K562 (cell line): Measurements from ENCODE around the gene FSCN2. TPM values are rescaled to one million over a fixed set of nuclear protein-coding genes. Genes with fewer than 3 reads are reported as not detected.

Source experiments
- CBX2 ChIP-seq: fragments of 200-600 bp; sonication (generic); IDR thresholded peaks from one replicate; pipeline ENCODE4 v1.6.1; 2012; ENCODE audit warnings: mild to moderate bottlenecking, low read length, inconsistent platforms; ENCODE audit not compliant: insufficient read depth, poor library complexity, severe bottlenecking
- GABPB1 ChIP-seq: sonication (generic); formaldehyde crosslinking; IDR thresholded peaks from 2 replicates; pipeline ENCODE4 v1.8.0; 2022; ENCODE audit warnings: mild to moderate bottlenecking, missing genetic modification reagents
- HEY1 ChIP-seq: fragments of 250-450 bp; sonication (Bioruptor Pico); IDR thresholded peaks from 2 replicates; pipeline ENCODE4 v1.5.0; 2020; ENCODE audit warnings: mild to moderate bottlenecking, moderate library complexity, borderline replicate concordance
- HIVEP1 ChIP-seq: fragments of 250-450 bp; sonication (Bioruptor Pico); IDR thresholded peaks from 2 replicates; pipeline ENCODE4 v1.4.0; 2020; ENCODE audit warnings: mild to moderate bottlenecking
- HMGN3 ChIP-seq: IDR thresholded peaks from 2 replicates; pipeline ENCODE4 v1.6.1; 2011; ENCODE audit warnings: borderline replicate concordance, low read depth, mild to moderate bottlenecking, mixed read lengths, low read length; ENCODE audit not compliant: insufficient read length; ENCODE audit errors: extremely low read depth
- KDM2B ChIP-seq: fragments of 250-450 bp; sonication (Bioruptor Pico); IDR thresholded peaks from 2 replicates; pipeline ENCODE4 v1.8.0; 2021; ENCODE audit warnings: mild to moderate bottlenecking, moderate library complexity
- MYNN ChIP-seq, 2 experiments: sonication (generic); formaldehyde crosslinking in 1 of 2; IDR thresholded peaks; 2 replicates each; pipeline versions ENCODE4 v1.5.0 to v1.6.1; 2016 to 2020; ENCODE audit warnings: antibody characterized with exemption in 1 of 2, missing genetic modification reagents in 1 of 2
- NR2C2 ChIP-seq, 2 experiments: fragments of 200-800 bp in 1 of 2; sonication (Bioruptor generic) in 1 of 2; sonication (generic) in 1 of 2; formaldehyde crosslinking in 1 of 2; IDR thresholded peaks; 2 replicates each; pipeline versions ENCODE4 v1.6.1 to v1.8.0; 2016 to 2022; ENCODE audit warnings: mild to moderate bottlenecking in 1 of 2, missing compliant biosample characterization in 1 of 2, missing genetic modification characterization in 1 of 2, missing genetic modification reagents in 1 of 2
- PCBP1 ChIP-seq: fragments of 200-400 bp; formaldehyde crosslinking; IDR thresholded peaks from 2 replicates; pipeline ENCODE4 v1.6.1; 2018; ENCODE audit warnings: mild to moderate bottlenecking, low read depth, low read length; ENCODE audit not compliant: poor library complexity, severe bottlenecking
- PHTF2 ChIP-seq: fragments of 250-450 bp; sonication (Bioruptor Pico); IDR thresholded peaks from 2 replicates; pipeline ENCODE4 v1.5.0; 2021; ENCODE audit warnings: mild to moderate bottlenecking
- POLR2A ChIP-seq: fragments of 450-650 bp; conservative IDR thresholded peaks from 2 replicates; pipeline ENCODE4 v1.6.1; 2016
- PRPF4 ChIP-seq: fragments of 200-400 bp; formaldehyde crosslinking; IDR thresholded peaks from one replicate; pipeline ENCODE4 v1.6.1; 2017; ENCODE audit warnings: low read length, low read depth, mild to moderate bottlenecking; ENCODE audit not compliant: insufficient read depth, poor library complexity, severe bottlenecking
- RFX1 ChIP-seq: fragments of 450-650 bp; IDR thresholded peaks from 2 replicates; pipeline ENCODE4 v1.6.1; 2016; ENCODE audit warnings: mild to moderate bottlenecking, moderate library complexity
- SMAD1 ChIP-seq: fragments of 150-350 bp; IDR thresholded peaks from 2 replicates; pipeline ENCODE4 v1.6.1; 2014; ENCODE audit warnings: low read length, low read depth; ENCODE audit not compliant: partially characterized antibody
- SP2 ChIP-seq: IDR thresholded peaks from 2 replicates; pipeline ENCODE4 v1.6.1; 2011; ENCODE audit warnings: mild to moderate bottlenecking, low read depth, low read length, moderate library complexity; ENCODE audit not compliant: poor library complexity, severe bottlenecking; ENCODE audit errors: extremely low read depth
- ZNF324 ChIP-seq: fragments of 250-450 bp; sonication (Bioruptor Pico); IDR thresholded peaks from 2 replicates; pipeline ENCODE4 v1.4.0; 2020; ENCODE audit warnings: mild to moderate bottlenecking
- ZNF384 ChIP-seq: IDR thresholded peaks from 2 replicates; pipeline ENCODE4 v1.6.1; 2012; ENCODE audit warnings: low read depth, low read length, improper control_type of control experiment
- polyA plus RNA-seq, 8 experiments: library from polyadenylated mRNA; depleted of rRNA in 4 of 8; stranded (reverse) in 5 of 8; unstranded in 3 of 8; fragments of >200 nt; fragmentation: Nextera tagmentation in 2 of 8; fragmentation: Illumina TruSeq in 1 of 8; extraction: Ambion mirVana in 2 of 8; extraction: Trizol in 1 of 8; gene quantifications; 2 replicates each; pipeline versions ENCODE4 v1.2.1 to v1.2.3, GENCODE V29; 2011 to 2014; ENCODE audit warnings: inconsistent platforms in 1 of 8, missing spikeins in 1 of 8
- total RNA-seq, 7 experiments: library from RNA; depleted of rRNA in 6 of 7; stranded (reverse); fragments of >200 nt in 6 of 7; fragmentation: Illumina TruSeq in 2 of 7; extraction: Trizol in 2 of 7; gene quantifications; 2 replicates each; pipeline versions ENCODE4 v1.2.1 to v1.2.3, GENCODE V29; 2011 to 2021; ENCODE audit warnings: low replicate concordance in 1 of 7
- TF ChIP-seq, protein P1 (sequence below): fragments of 250-450 bp; sonication (Bioruptor Pico); IDR thresholded peaks from 2 replicates; pipeline ENCODE4 v1.8.0; 2021; ENCODE audit warnings: moderate library complexity, mild to moderate bottlenecking, inconsistent platforms
- TF ChIP-seq, protein P2 (sequence below), 2 experiments: fragments of 450-650 bp; conservative IDR thresholded peaks; 2 replicates each; pipeline ENCODE4 v1.6.1; 2017; ENCODE audit warnings: mild to moderate bottlenecking in 2 of 2, moderate library complexity in 2 of 2
- TF ChIP-seq, protein P3 (sequence below): fragments of 450-650 bp; conservative IDR thresholded peaks from 2 replicates; pipeline ENCODE4 v1.6.1; 2016; ENCODE audit warnings: missing genetic modification characterization, low read depth, mild to moderate bottlenecking, control low read depth, missing compliant biosample characterization
- TF ChIP-seq, protein P4 (sequence below): sonication (generic); formaldehyde crosslinking; IDR thresholded peaks from 2 replicates; pipeline ENCODE4 v1.8.0; 2022; ENCODE audit warnings: mild to moderate bottlenecking, missing genetic modification reagents

The FSCN2 gene
- total and polyA plus RNA-seq, 9 of the 15 experiments (the other 6 are each of a cell fraction or from before 2014, with no cell fraction given): 0.08 TPM; not detected in 8

DNA sequence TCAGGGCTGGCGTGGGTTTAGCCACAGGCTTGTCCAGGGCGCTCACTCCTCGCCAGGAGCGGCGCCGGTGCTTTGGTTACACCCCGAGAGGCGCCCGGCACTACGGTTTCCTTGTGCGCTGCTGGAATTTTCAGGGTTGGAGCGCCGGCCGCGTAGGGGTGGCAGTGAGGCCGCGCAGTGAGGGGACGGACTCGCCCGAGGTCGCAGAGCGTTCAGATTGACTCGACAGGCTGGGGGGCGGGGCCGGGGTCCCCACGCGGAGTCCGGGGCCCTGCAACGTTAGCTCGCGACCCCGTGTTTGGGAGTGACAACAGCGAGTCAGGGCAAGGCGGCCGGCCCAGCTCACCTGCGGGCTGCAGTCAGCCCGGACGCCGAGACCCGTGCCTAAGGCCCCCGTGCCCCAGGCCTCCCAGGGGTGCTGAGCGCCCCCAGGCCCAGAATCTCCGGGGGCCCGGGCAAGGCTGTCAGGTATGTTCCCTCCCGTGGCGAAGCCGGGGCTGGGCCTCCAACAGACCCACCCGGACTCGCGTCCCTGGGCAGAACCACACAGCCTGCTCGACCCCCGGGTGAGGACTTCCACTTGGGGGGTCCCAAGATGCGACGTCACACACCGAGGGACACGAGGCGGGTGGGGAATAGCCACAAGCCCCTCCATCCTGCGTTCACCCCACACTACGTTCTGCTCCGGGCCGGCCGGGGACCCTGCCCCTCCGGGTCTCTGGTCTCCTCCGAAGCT is 14.3 kb upstream of the FSCN2 start (continued):
- no peak for TF ChIP-seq MYNN (IDR thresholded peaks at IDR 0.05)
- no peak for TF ChIP-seq MYNN (CRISPR knock-in tag; IDR thresholded peaks at IDR 0.05)
- TF ChIP-seq ZNF384: no peak
- TF ChIP-seq, protein P1, sequence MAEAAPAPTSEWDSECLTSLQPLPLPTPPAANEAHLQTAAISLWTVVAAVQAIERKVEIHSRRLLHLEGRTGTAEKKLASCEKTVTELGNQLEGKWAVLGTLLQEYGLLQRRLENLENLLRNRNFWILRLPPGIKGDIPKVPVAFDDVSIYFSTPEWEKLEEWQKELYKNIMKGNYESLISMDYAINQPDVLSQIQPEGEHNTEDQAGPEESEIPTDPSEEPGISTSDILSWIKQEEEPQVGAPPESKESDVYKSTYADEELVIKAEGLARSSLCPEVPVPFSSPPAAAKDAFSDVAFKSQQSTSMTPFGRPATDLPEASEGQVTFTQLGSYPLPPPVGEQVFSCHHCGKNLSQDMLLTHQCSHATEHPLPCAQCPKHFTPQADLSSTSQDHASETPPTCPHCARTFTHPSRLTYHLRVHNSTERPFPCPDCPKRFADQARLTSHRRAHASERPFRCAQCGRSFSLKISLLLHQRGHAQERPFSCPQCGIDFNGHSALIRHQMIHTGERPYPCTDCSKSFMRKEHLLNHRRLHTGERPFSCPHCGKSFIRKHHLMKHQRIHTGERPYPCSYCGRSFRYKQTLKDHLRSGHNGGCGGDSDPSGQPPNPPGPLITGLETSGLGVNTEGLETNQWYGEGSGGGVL (CRISPR knock-in tag): no peak
- TF ChIP-seq PCBP1: peak; percentile 46
- no peak for TF ChIP-seq HIVEP1 (CRISPR knock-in tag)
- TF ChIP-seq SMAD1: no peak
- TF ChIP-seq, protein P2, sequence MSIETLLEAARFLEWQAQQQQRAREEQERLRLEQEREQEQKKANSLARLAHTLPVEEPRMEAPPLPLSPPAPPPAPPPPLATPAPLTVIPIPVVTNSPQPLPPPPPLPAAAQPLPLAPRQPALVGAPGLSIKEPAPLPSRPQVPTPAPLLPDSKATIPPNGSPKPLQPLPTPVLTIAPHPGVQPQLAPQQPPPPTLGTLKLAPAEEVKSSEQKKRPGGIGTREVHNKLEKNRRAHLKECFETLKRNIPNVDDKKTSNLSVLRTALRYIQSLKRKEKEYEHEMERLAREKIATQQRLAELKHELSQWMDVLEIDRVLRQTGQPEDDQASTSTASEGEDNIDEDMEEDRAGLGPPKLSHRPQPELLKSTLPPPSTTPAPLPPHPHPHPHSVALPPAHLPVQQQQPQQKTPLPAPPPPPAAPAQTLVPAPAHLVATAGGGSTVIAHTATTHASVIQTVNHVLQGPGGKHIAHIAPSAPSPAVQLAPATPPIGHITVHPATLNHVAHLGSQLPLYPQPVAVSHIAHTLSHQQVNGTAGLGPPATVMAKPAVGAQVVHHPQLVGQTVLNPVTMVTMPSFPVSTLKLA (conservative IDR thresholded peaks at IDR 0.05): no peak
- TF ChIP-seq POLR2A: no peak
- TF ChIP-seq PHTF2 (CRISPR knock-in tag): no peak
- TF ChIP-seq KDM2B (CRISPR knock-in tag): no peak
- TF ChIP-seq CBX2: no peak
- TF ChIP-seq PRPF4: no peak
- no peak for TF ChIP-seq HEY1 (CRISPR knock-in tag)
- no peak for TF ChIP-seq RFX1
- TF ChIP-seq ZNF324 (CRISPR knock-in tag): no peak
- TF ChIP-seq, protein P3, sequence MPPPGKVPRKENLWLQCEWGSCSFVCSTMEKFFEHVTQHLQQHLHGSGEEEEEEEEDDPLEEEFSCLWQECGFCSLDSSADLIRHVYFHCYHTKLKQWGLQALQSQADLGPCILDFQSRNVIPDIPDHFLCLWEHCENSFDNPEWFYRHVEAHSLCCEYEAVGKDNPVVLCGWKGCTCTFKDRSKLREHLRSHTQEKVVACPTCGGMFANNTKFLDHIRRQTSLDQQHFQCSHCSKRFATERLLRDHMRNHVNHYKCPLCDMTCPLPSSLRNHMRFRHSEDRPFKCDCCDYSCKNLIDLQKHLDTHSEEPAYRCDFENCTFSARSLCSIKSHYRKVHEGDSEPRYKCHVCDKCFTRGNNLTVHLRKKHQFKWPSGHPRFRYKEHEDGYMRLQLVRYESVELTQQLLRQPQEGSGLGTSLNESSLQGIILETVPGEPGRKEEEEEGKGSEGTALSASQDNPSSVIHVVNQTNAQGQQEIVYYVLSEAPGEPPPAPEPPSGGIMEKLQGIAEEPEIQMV (tag): no peak
- TF ChIP-seq HMGN3: peak; percentile 45
- TF ChIP-seq NR2C2 (CRISPR knock-in tag; IDR thresholded peaks at IDR 0.05): no peak
- no peak for TF ChIP-seq NR2C2 (tag; IDR thresholded peaks at IDR 0.05)
- no peak for TF ChIP-seq SP2
- TF ChIP-seq, protein P4, sequence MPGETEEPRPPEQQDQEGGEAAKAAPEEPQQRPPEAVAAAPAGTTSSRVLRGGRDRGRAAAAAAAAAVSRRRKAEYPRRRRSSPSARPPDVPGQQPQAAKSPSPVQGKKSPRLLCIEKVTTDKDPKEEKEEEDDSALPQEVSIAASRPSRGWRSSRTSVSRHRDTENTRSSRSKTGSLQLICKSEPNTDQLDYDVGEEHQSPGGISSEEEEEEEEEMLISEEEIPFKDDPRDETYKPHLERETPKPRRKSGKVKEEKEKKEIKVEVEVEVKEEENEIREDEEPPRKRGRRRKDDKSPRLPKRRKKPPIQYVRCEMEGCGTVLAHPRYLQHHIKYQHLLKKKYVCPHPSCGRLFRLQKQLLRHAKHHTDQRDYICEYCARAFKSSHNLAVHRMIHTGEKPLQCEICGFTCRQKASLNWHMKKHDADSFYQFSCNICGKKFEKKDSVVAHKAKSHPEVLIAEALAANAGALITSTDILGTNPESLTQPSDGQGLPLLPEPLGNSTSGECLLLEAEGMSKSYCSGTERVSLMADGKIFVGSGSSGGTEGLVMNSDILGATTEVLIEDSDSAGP (CRISPR knock-in tag): no peak
- TF ChIP-seq GABPB1 (CRISPR knock-in tag): no peak
